HEK293T (cell line): ENCODE results near the gene RNASE2.
"Not testable (repeated sequence)": the region's sequence is repeated elsewhere in the genome, so short reads cannot be mapped to it uniquely, and the experiment has no call there.

Experiments
- CTCF ChIA-PET: fragments of 350-600 bp; formaldehyde crosslinking; extraction: SDS; loops from one replicate; lab custom pipeline; 2021; ENCODE audit warnings: antibody characterized with exemption, inconsistent platforms; lab: Yijun Ruan, JAX
- POLR2A ChIA-PET: fragments of 350-600 bp; formaldehyde crosslinking; extraction: SDS; loops from one replicate; lab custom pipeline; 2020; ENCODE audit warnings: antibody characterized with exemption, inconsistent platforms; lab: Yijun Ruan, JAX
- DNase-seq: peaks from one replicate; pipeline ENCODE4 v3.0.0; 2012; ENCODE audit warnings: mixed read lengths; ENCODE audit errors: extremely low spot score
- ARNT ChIP-seq: fragments of 450-650 bp; IDR thresholded peaks from 2 replicates; pipeline ENCODE4 v1.6.1; 2017; ENCODE audit warnings: mild to moderate bottlenecking
- BHLHE40 ChIP-seq: fragments of 450-650 bp; IDR thresholded peaks from 2 replicates; pipeline ENCODE4 v1.6.1; 2016; ENCODE audit warnings: mild to moderate bottlenecking, moderate library complexity, borderline replicate concordance
- CTBP1 ChIP-seq: fragments of 450-650 bp; IDR thresholded peaks from 2 replicates; pipeline ENCODE4 v1.6.1; 2016; ENCODE audit warnings: borderline replicate concordance
- ELF4 ChIP-seq: fragments of 450-650 bp; IDR thresholded peaks from 2 replicates; pipeline ENCODE4 v1.6.1; 2017; ENCODE audit warnings: antibody characterized with exemption
- FOXA1 ChIP-seq: fragments of 450-650 bp; IDR thresholded peaks from 2 replicates; pipeline ENCODE4 v1.6.1; 2016; ENCODE audit warnings: mild to moderate bottlenecking
- FOXK2 ChIP-seq: fragments of 450-650 bp; IDR thresholded peaks from 2 replicates; pipeline ENCODE4 v1.6.1; 2016; ENCODE audit warnings: mild to moderate bottlenecking
- FOXM1 ChIP-seq: fragments of 450-650 bp; IDR thresholded peaks from 2 replicates; pipeline ENCODE4 v1.6.1; 2017; ENCODE audit warnings: mild to moderate bottlenecking, borderline replicate concordance
- HDGF ChIP-seq: fragments of 450-650 bp; IDR thresholded peaks from 2 replicates; pipeline ENCODE4 v1.6.1; 2017; ENCODE audit warnings: antibody characterized with exemption, borderline replicate concordance
- L3MBTL2 ChIP-seq: fragments of 450-650 bp; conservative IDR thresholded peaks from 2 replicates; pipeline ENCODE4 v1.6.1; 2016; ENCODE audit warnings: mild to moderate bottlenecking
- LEF1 ChIP-seq: fragments of 450-650 bp; IDR thresholded peaks from 2 replicates; pipeline ENCODE4 v1.6.1; 2017; ENCODE audit warnings: mild to moderate bottlenecking, borderline replicate concordance
- NFRKB ChIP-seq: fragments of 450-650 bp; IDR thresholded peaks from 2 replicates; pipeline ENCODE4 v1.6.1; 2016; ENCODE audit warnings: mild to moderate bottlenecking, moderate library complexity
- PKNOX1 ChIP-seq: fragments of 450-650 bp; IDR thresholded peaks from 2 replicates; pipeline ENCODE4 v1.6.1; 2016
- SP1 ChIP-seq: fragments of 450-650 bp; IDR thresholded peaks from 2 replicates; pipeline ENCODE4 v1.6.1; 2017
- SUZ12 ChIP-seq: fragments of 450-650 bp; IDR thresholded peaks from 2 replicates; pipeline ENCODE4 v1.6.1; 2016; ENCODE audit warnings: mild to moderate bottlenecking
- TARDBP ChIP-seq: fragments of 450-650 bp; IDR thresholded peaks from 2 replicates; pipeline ENCODE4 v1.6.1; 2016
- ZNF384 ChIP-seq: fragments of 450-650 bp; IDR thresholded peaks from 2 replicates; pipeline ENCODE4 v1.6.1; 2016

Gene RNASE2

GRCh38 chr14:20954736-20955537 lies at the start of gene RNASE2:
Gene RNASE2, plus strand, starts transcription at chr14:20955487. Its CDS starts 285 bp downstream, at chr14:20955772.
- POLR2A ChIA-PET: interaction anchor here (0.7 kb wide), 1 partner anchor 16 kb away, joined by 4 read pairs; no protein-coding TSS in a partner anchor
- CTCF ChIA-PET, DNase-seq: not testable (repeated sequence)

GRCh38 chr14:20905676-20906075 lies 49.6 kb upstream of the RNASE2 start:
- DNase-seq: no peak
- CTCF ChIA-PET: interaction anchor here (1.7 kb wide), 1 partner anchor 48 kb away, joined by 5 read pairs; no protein-coding TSS in a partner anchor
- TF ChIP-seq BHLHE40: no peak
- no peak for TF ChIP-seq LEF1
- no peak for TF ChIP-seq NFRKB
- no peak for TF ChIP-seq SUZ12
- TF ChIP-seq L3MBTL2: no peak
- TF ChIP-seq PKNOX1: no peak
- no peak for TF ChIP-seq FOXK2
- TF ChIP-seq FOXM1: no peak
- no peak for TF ChIP-seq ZNF384
- TF ChIP-seq SP1: no peak
- no peak for TF ChIP-seq ELF4
- TF ChIP-seq FOXA1: no peak
- TF ChIP-seq TARDBP: no peak
- POLR2A ChIA-PET: no interaction called here

GRCh38 chr14:20907214-20907613 lies 48.1 kb upstream of the RNASE2 start:
- no peak for DNase-seq
- TF ChIP-seq SUZ12 (no peak), SP1 (no peak), FOXA1 (no peak), FOXK2 (no peak), PKNOX1 (no peak), CTBP1 (no peak), HDGF (no peak), L3MBTL2 (no peak), BHLHE40 (no peak), TARDBP (no peak), NFRKB (no peak), FOXM1 (no peak), ARNT (no peak), ELF4 (no peak)
- POLR2A ChIA-PET: no interaction called here
- CTCF ChIA-PET: no interaction called here

GRCh38 chr14:20910822-20911221 lies 44.5 kb upstream of the RNASE2 start:
- CTCF ChIA-PET, DNase-seq, POLR2A ChIA-PET: not testable (repeated sequence)

- CTCF ChIA-PET, DNase-seq, POLR2A ChIA-PET: not testable (repeated sequence)
These were observed 36.1 kb upstream of the RNASE2 start for GRCh38 chr14:20919038-20919756.

- POLR2A ChIA-PET, DNase-seq, CTCF ChIA-PET: not testable (repeated sequence)
These were observed 31.5 kb upstream of the RNASE2 start for GRCh38 chr14:20923766-20924297.

- ChIA-PET CTCF (no interaction called here), POLR2A (no interaction called here)
- peak; percentile 77 for DNase-seq
- TF ChIP-seq SP1 (no peak), ZNF384 (no peak), L3MBTL2 (no peak), ELF4 (no peak), LEF1 (no peak), FOXA1 (no peak), NFRKB (no peak)
These were observed 21.0 kb upstream of the RNASE2 start for GRCh38 chr14:20934148-20934762.
